ENCODE data around the gene AKT3. TPM values are rescaled to one million over a fixed set of nuclear protein-coding genes. Genes with fewer than 3 reads are reported as not detected.

AKT3 gene
- total and polyA plus RNA-seq, 2 of the 8 experiments (the other 6 are each of a cell fraction or from before 2014, with no cell fraction given): 6.0 to 36.4 TPM

- TF ChIP-seq CTCF (IDR thresholded peaks at IDR 0.05; ENCODE audit: control extremely low read depth in 1 of 3, insufficient read depth in 1 of 3, low read depth in 1 of 3, low read length in 3 of 3) (no peak), BACH1 (IDR thresholded peaks at IDR 0.05; ENCODE audit: low read length) (no peak), RNF2 (IDR thresholded peaks at IDR 0.05; ENCODE audit: borderline replicate concordance, low read depth, low read length, missing control alignments, poor library complexity, severe bottlenecking) (no peak), KDM1A (IDR thresholded peaks at IDR 0.05; ENCODE audit: borderline replicate concordance, low read length) (no peak), KDM5A (IDR thresholded peaks at IDR 0.05; ENCODE audit: low read length) (no peak), TAF7 (optimal IDR thresholded peaks at IDR 0.05; ENCODE audit: borderline replicate concordance, low read depth, low read length) (peak; percentile 21), RAD21 (IDR thresholded peaks at IDR 0.05 in 1 of 2, conservative IDR thresholded peaks at IDR 0.05 in 1 of 2; ENCODE audit: low read depth in 2 of 2, low read length in 2 of 2) (no peak), GABPA (IDR thresholded peaks at IDR 0.05; ENCODE audit: borderline replicate concordance, insufficient read depth, low read length) (no peak), MAFK (IDR thresholded peaks at IDR 0.05; ENCODE audit: low read depth, low read length) (no peak), CHD1 (IDR thresholded peaks at IDR 0.05; ENCODE audit: low read depth, low read length) (no peak), CBX5 (IDR thresholded peaks at IDR 0.05; ENCODE audit: low read depth, low read length) (no peak), CREB1 (IDR thresholded peaks at IDR 0.05) (no peak), EP300 (IDR thresholded peaks at IDR 0.05; ENCODE audit: borderline replicate concordance in 1 of 2, low read depth in 2 of 2, low read length in 2 of 2) (peak in 1 of 2 experiments; percentile 37; a peak in 1 of 3 replicates), USF2 (IDR thresholded peaks at IDR 0.05; ENCODE audit: low read length) (no peak), GTF2F1 (IDR thresholded peaks at IDR 0.05; ENCODE audit: borderline replicate concordance, low read depth, low read length) (no peak), TCF12 (IDR thresholded peaks at IDR 0.05; ENCODE audit: low read depth, low read length) (no peak), TEAD4 (IDR thresholded peaks at IDR 0.05; ENCODE audit: low read depth, low read length) (peak; percentile 88), HDAC2 (IDR thresholded peaks at IDR 0.05; ENCODE audit: borderline replicate concordance in 1 of 2, low read depth in 2 of 2, low read length in 2 of 2) (0 out of 4 replicates have a peak, but pooled peaks of 1 of the 2 experiments have one; percentile 21)
- TF ChIP-seq, protein P1, sequence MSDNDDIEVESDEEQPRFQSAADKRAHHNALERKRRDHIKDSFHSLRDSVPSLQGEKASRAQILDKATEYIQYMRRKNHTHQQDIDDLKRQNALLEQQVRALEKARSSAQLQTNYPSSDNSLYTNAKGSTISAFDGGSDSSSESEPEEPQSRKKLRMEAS (IDR thresholded peaks at IDR 0.05): no peak
These were observed 109.6 kb downstream of the AKT3 start (continued) for GRCh38 chr1:243740255-243740999.

All from H1 (cell line).